A673 (cell line): ENCODE data around the gene WWTR1. TPM values are rescaled to one million over a fixed set of nuclear protein-coding genes. Genes with fewer than 3 reads are reported as not detected.

ENCODE experiments used
- BruUV-seq: library from RNA; stranded (reverse); fragments of 400-500 nt; replicated peaks from 2 replicates; lab custom pipeline; 2021; lab: Mats Ljungman, UMichigan
- CTCF ChIA-PET: fragments of 300-600 bp; sonication (Branson Sonifier 250); formaldehyde crosslinking; loops from one replicate; lab custom pipeline; 2022; ENCODE audit warnings: antibody characterized with exemption; lab: Charles Lee
- POLR2A ChIA-PET: fragments of 300-600 bp; sonication (Branson Sonifier 250); formaldehyde crosslinking; loops from one replicate; lab custom pipeline; 2022; ENCODE audit warnings: antibody characterized with exemption; ENCODE audit not compliant: low non-redundant PET; lab: Charles Lee
- DNase-seq: peaks from one replicate; pipeline ENCODE4 v3.0.0-alpha.2; 2015; ENCODE audit warnings: low spot score
- H3K27ac ChIP-seq: fragments of 200-600 bp; sonication (generic); 2 replicates; pipeline ENCODE4 v1.5.1; 2016; ENCODE audit warnings: mixed run types, low read depth, mild to moderate bottlenecking, mixed read lengths, antibody characterized with exemption, low read length; ENCODE audit not compliant: poor library complexity, severe bottlenecking
- H3K27me3 ChIP-seq: fragments of 200-600 bp; sonication (generic); replicated peaks from 2 replicates; pipeline ENCODE4 v1.6.1; 2017; ENCODE audit warnings: mixed run types, low read depth, mild to moderate bottlenecking, mixed read lengths, antibody characterized with exemption, low read length; ENCODE audit not compliant: insufficient read depth, poor library complexity
- H3K36me3 ChIP-seq: fragments of 200-600 bp; sonication (generic); 2 replicates; pipeline ENCODE4 v1.6.1; 2016; ENCODE audit warnings: mixed run types, mild to moderate bottlenecking, mixed read lengths, antibody characterized with exemption, low read length; ENCODE audit not compliant: insufficient read depth, poor library complexity, severe bottlenecking
- H3K4me1 ChIP-seq: fragments of 200-600 bp; sonication (generic); 2 replicates; pipeline ENCODE4 v1.6.1; 2017; ENCODE audit warnings: mixed run types, mild to moderate bottlenecking, mixed read lengths, antibody characterized with exemption, low read length; ENCODE audit not compliant: insufficient read depth, poor library complexity, severe bottlenecking
- H3K4me3 ChIP-seq: fragments of 200-600 bp; sonication (generic); 2 replicates; pipeline ENCODE4 v1.5.1; 2016; ENCODE audit warnings: low read depth, mixed run types, mild to moderate bottlenecking, mixed read lengths, low read length; ENCODE audit not compliant: poor library complexity, severe bottlenecking
- H3K9me3 ChIP-seq: fragments of 200-600 bp; sonication (generic); 2 replicates; pipeline ENCODE4 v1.6.1; 2016; ENCODE audit warnings: mixed run types, low read depth, mild to moderate bottlenecking, mixed read lengths, antibody characterized with exemption, low read length; ENCODE audit not compliant: poor library complexity, severe bottlenecking
- EZH2 ChIP-seq: fragments of 200-600 bp; sonication (generic); IDR thresholded peaks from 2 replicates; pipeline ENCODE4 v1.6.1; 2017; ENCODE audit warnings: borderline replicate concordance, low read depth, mild to moderate bottlenecking, mixed read lengths, antibody characterized with exemption, low read length; ENCODE audit not compliant: poor library complexity, severe bottlenecking
- intact Hi-C: fragments of 100-400 bp; cut with micrococcal nuclease; formaldehyde crosslinking; loops from one replicate; pipeline ENCODE4 v1.10.0; 2022; ENCODE audit not compliant: unreplicated experiment
- total RNA-seq: library from RNA; stranded (reverse); gene quantifications from 2 replicates; pipeline ENCODE4 v1.2.3, GENCODE V29; 2021
- TF ChIP-seq, protein P1 (sequence below): fragments of 300-800, 200-600 bp; sonication (generic); conservative IDR thresholded peaks from 2 replicates; pipeline ENCODE4 v1.5.1; 2017; ENCODE audit warnings: low read depth, mild to moderate bottlenecking, antibody characterized with exemption, low read length, moderate library complexity, mixed read lengths

Gene WWTR1
- total RNA-seq, 1 experiment from 2014 or later = 76.8 TPM

DNA sequence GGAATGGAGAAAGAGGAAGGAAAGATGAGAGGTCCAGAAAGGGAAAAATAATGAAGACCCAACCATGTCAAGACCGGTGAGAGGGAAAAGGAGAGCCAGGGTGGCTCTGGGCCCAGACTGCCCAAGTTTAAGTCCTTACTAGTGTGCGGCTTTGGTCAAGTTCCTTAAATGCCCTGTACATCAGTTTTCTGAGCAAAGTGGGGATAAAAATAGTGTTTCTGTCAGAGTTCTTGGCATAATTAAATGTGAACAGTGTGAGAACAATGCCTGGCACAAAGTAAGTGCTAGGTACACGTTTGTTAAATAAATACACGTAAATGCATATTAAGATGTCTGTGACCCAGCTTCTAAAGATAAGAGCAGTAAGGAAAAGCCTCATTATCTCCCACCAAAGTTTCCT lies 23.8 kb downstream of the WWTR1 start:
- intact Hi-C loops = no loop called here
- peaks cover 41% of the 10 kb centered on the region for H3K4me1 ChIP-seq
- ChIA-PET CTCF (no interaction called here), POLR2A (no interaction called here)
- no TSS peak for BruUV-seq
- H3K9me3 ChIP-seq = no peaks in the 10 kb centered on the region
- H3K36me3 ChIP-seq = no peaks in the 10 kb centered on the region
- H3K27me3 ChIP-seq = no peaks in the 10 kb centered on the region
- H3K27ac ChIP-seq = peak overlapping the region; percentile 37
- no peak for DNase-seq
- no peak for TF ChIP-seq EZH2
- TF ChIP-seq, protein P1, sequence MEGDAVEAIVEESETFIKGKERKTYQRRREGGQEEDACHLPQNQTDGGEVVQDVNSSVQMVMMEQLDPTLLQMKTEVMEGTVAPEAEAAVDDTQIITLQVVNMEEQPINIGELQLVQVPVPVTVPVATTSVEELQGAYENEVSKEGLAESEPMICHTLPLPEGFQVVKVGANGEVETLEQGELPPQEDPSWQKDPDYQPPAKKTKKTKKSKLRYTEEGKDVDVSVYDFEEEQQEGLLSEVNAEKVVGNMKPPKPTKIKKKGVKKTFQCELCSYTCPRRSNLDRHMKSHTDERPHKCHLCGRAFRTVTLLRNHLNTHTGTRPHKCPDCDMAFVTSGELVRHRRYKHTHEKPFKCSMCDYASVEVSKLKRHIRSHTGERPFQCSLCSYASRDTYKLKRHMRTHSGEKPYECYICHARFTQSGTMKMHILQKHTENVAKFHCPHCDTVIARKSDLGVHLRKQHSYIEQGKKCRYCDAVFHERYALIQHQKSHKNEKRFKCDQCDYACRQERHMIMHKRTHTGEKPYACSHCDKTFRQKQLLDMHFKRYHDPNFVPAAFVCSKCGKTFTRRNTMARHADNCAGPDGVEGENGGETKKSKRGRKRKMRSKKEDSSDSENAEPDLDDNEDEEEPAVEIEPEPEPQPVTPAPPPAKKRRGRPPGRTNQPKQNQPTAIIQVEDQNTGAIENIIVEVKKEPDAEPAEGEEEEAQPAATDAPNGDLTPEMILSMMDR = no peak
- H3K4me3 ChIP-seq = no peak overlapping the region

DNA sequence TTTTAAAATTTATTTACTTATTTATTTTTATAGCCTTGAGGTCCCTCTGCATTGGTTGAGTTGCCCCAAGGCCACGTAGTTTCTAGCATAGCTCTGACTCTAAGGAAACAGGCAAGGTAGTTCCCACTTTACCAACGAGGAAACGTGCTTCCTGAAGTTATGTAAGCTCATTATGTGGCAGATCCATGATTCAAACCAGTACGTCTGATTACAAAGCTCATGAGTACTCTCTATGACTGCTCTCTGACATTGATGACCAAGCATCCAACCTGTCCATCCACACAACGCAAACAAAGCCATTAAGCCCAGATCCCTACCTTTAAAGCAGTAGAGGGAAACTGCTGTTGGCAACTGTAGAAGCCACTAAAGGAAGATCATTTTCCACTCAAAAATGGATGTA lies 25.6 kb downstream of the WWTR1 start:
- Histone ChIP-seq H3K4me3 (no peak overlapping the region), H3K4me1 (peaks cover 31% of the 10 kb centered on the region), H3K9me3 (no peaks in the 10 kb centered on the region), H3K36me3 (no peaks in the 10 kb centered on the region), H3K27ac (no peak overlapping the region), H3K27me3 (no peaks in the 10 kb centered on the region)
- no peak for DNase-seq
- intact Hi-C loops = no loop called here
- CTCF ChIA-PET = no interaction called here
- no TSS peak for BruUV-seq
- no peak for TF ChIP-seq EZH2
- TF ChIP-seq, protein P1 = no peak
- POLR2A ChIA-PET = no interaction called here

DNA sequence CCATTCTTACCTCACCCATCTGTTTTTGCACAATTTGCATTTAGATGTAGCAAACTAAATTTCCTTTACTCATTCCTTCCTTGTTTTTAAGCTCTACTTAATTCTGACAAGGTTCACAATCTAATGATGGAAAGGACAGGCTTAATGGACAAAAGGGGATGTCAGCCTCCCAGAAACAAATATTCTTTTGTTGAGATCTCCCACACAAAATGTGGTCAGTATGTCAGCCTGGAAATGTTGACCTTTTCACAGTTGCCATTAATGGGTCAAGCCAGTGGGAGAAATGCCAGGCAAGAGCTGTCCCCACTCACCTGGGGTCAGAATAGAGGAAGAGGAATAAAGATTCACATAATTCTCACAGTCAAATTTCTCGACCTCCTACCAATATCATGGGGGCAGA lies 27.0 kb downstream of the WWTR1 start:
- DNase-seq = no peak
- no peak for TF ChIP-seq EZH2
- H3K27me3 ChIP-seq = no peaks in the 10 kb centered on the region
- H3K4me1 ChIP-seq = peaks cover 20% of the 10 kb centered on the region
- H3K27ac ChIP-seq = no peak overlapping the region
- ChIA-PET CTCF (no interaction called here), POLR2A (no interaction called here)
- BruUV-seq = no TSS peak
- no peak overlapping the region for H3K4me3 ChIP-seq
- H3K36me3 ChIP-seq = no peaks in the 10 kb centered on the region
- no peaks in the 10 kb centered on the region for H3K9me3 ChIP-seq
- intact Hi-C loops = no loop called here

DNA sequence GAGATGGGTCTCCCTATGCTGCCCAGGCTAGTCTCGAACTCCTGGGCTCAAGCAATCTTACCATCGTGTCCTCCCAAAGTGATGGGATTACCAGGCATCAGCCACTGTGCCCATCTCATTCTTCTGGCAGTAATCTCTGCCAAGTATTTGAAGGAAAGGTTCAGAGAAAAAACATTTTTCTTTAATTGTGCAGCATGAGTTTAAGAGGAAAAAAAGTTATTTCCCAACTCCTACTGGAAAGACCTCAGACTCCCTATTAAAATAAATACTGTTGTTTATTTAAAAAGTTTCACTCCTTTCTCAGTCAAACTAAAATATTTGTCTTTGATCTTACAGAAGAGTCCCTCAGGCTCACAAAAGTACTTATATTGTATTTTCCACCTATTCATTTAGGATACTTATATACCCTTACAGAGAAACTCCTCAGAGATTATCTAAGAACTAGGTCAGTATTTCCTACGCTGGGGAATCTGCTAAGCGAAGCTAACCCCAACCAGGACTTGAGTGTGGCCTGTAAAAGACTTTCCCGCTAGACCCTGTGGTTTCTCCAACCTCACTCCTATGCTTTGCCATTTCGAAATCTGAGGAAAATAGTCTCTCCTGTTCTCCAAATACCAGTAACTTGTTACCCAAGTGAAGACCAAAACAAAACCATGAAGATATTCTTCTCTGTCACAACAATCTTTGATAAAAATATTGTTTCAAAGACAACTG lies 28.7 kb downstream of the WWTR1 start:
- DNase-seq = no peak
- TF ChIP-seq, protein P1 = no peak
- TF ChIP-seq EZH2 = no peak

More for the DNA sequence above, 28.7 kb downstream of the WWTR1 start:
- no peaks in the 10 kb centered on the region for H3K9me3 ChIP-seq
- H3K4me3 ChIP-seq = no peak overlapping the region
- H3K27ac ChIP-seq = no peak overlapping the region
- CTCF ChIA-PET = no interaction called here
- BruUV-seq = no TSS peak
- peaks cover 12% of the 10 kb centered on the region for H3K4me1 ChIP-seq
- no peaks in the 10 kb centered on the region for H3K36me3 ChIP-seq
- no peaks in the 10 kb centered on the region for H3K27me3 ChIP-seq
- intact Hi-C loops = no loop called here
- POLR2A ChIA-PET = no interaction called here
